Breast epithelium (tissue), 3 donors: ENCODE measurements around the gene PTPRN2.

Experiments
- POLR2A ChIP-seq: fragments of 450-650 bp; IDR thresholded peaks from one replicate; pipeline ENCODE4 v1.6.1; 2016; ENCODE audit warnings: antibody characterized with exemption, mild to moderate bottlenecking, moderate library complexity
- POLR2AphosphoS5 ChIP-seq, 3 donors: sonication (generic); formaldehyde crosslinking; IDR thresholded peaks; one replicate each; pipeline ENCODE4 v1.6.1; 2017; ENCODE audit warnings: antibody characterized with exemption in 3 of 3

- TF ChIP-seq POLR2AphosphoS5 (IDR thresholded peaks at IDR 0.05), result no peak
- no peak for TF ChIP-seq POLR2A
Observed at GRCh38 chr7:157675427-157675927, 912.1 kb downstream of the PTPRN2 start.
